MCF 10A (cell line): ENCODE results near the gene PHACTR3. TPM values are rescaled to one million over a fixed set of nuclear protein-coding genes. Genes with fewer than 3 reads are reported as not detected.
A peak's percentile ranks its signal among the peaks of the same experiment; 100 is the strongest.

Experiments
- BruUV-seq: library from RNA; stranded (reverse); fragments of 400-500 nt; replicated peaks from 2 replicates; lab custom pipeline; 2021; lab: Mats Ljungman, UMichigan
- CTCF ChIA-PET: fragments of 300-600 bp; sonication (Branson Sonifier 250); formaldehyde crosslinking; extraction: SDS; loops from one replicate; lab custom pipeline; 2021; ENCODE audit warnings: antibody characterized with exemption, inconsistent platforms; lab: Yijun Ruan, JAX
- POLR2A ChIA-PET: fragments of 300-600, 350-650 bp; sonication (Branson Sonifier 250); formaldehyde crosslinking; extraction: SDS; loops from one replicate; lab custom pipeline; 2020; ENCODE audit warnings: antibody characterized with exemption, inconsistent platforms; lab: Yijun Ruan, JAX
- DNase-seq: peaks from one replicate; pipeline ENCODE4 v3.0.0-alpha.2; 2018; ENCODE audit not compliant: unreplicated experiment
- H3K27ac Mint-ChIP-seq: one replicate; pipeline ENCODE4 v1.8.0; 2022; ENCODE audit warnings: mild to moderate bottlenecking, low read depth, mixed read lengths; ENCODE audit not compliant: unreplicated experiment
- H3K27me3 Mint-ChIP-seq: one replicate; pipeline ENCODE4 v1.8.0; 2022; ENCODE audit warnings: mixed read lengths; ENCODE audit not compliant: insufficient read depth, unreplicated experiment
- H3K36me3 Mint-ChIP-seq: one replicate; pipeline ENCODE4 v1.8.0; 2022; ENCODE audit warnings: mild to moderate bottlenecking, moderate library complexity, mixed read lengths; ENCODE audit not compliant: insufficient read depth, unreplicated experiment
- H3K4me1 Mint-ChIP-seq: one replicate; pipeline ENCODE4 v1.8.0; 2022; ENCODE audit warnings: mixed read lengths; ENCODE audit not compliant: insufficient read depth, unreplicated experiment
- H3K4me3 Mint-ChIP-seq: one replicate; pipeline ENCODE4 v1.8.0; 2022; ENCODE audit warnings: mild to moderate bottlenecking, moderate library complexity, mixed read lengths; ENCODE audit not compliant: unreplicated experiment
- H3K9me3 Mint-ChIP-seq: one replicate; pipeline ENCODE4 v1.8.0; 2022; ENCODE audit warnings: mixed read lengths; ENCODE audit not compliant: unreplicated experiment
- CTCF ChIP-seq: fragments of 200-600 bp; IDR thresholded peaks from one replicate; pipeline ENCODE4 v1.8.0; 2022; ENCODE audit warnings: antibody characterized with exemption, mild to moderate bottlenecking; ENCODE audit not compliant: unreplicated experiment
- intact Hi-C: fragments of 100-400 bp; cut with micrococcal nuclease; formaldehyde crosslinking; loops from 2 replicates; pipeline ENCODE4 v1.14.1; 2022
- total RNA-seq: library from RNA; stranded (reverse); gene quantifications from 2 replicates; pipeline ENCODE4 v1.2.3, GENCODE V29; 2022

PHACTR3 gene
- total RNA-seq, 1 experiment from 2014 or later = 22.8 TPM

GRCh38 chr20:59786801-59787537, 182.6 kb downstream of the PHACTR3 start:
- Mint-ChIP-seq H3K9me3 (no peaks in the 10 kb centered on the region), H3K4me3 (no peak overlapping the region), H3K36me3 (no peaks in the 10 kb centered on the region), H3K27ac (peak overlapping the region; percentile 52), H3K4me1 (peaks cover 29% of the 10 kb centered on the region), H3K27me3 (no peaks in the 10 kb centered on the region)
- intact Hi-C loops = no loop called here
- POLR2A ChIA-PET = interaction anchor here (0.9 to 1.9 kb wide), 4 partner anchors 37 to 154 kb away, joined by 3 to 9 read pairs (median 4); partner anchors contain the start of genes FAM217B and PPP1R3D
- DNase-seq = no peak
- no peak for TF ChIP-seq CTCF
- no TSS peak for BruUV-seq
- CTCF ChIA-PET = interaction anchor here (0.7 to 14.6 kb wide), 4 partner anchors 17 to 168 kb away, joined by 4 to 929 read pairs (median 64); no protein-coding TSS in a partner anchor

GRCh38 chr20:59787538-59787890, 183.2 kb downstream of the PHACTR3 start:
- BruUV-seq = no TSS peak
- Mint-ChIP-seq H3K9me3 (no peaks in the 10 kb centered on the region), H3K27me3 (no peaks in the 10 kb centered on the region), H3K4me1 (peaks cover 29% of the 10 kb centered on the region), H3K4me3 (no peak overlapping the region), H3K27ac (no peak overlapping the region), H3K36me3 (no peaks in the 10 kb centered on the region)
- DNase-seq = no peak
- ChIA-PET CTCF (interaction anchor here (1.2 to 14.6 kb wide), 3 partner anchors 17 to 55 kb away, joined by 3 to 929 read pairs (median 124); no protein-coding TSS in a partner anchor), POLR2A (interaction anchor here (0.9 to 1.9 kb wide), 4 partner anchors 36 to 153 kb away, joined by 3 to 9 read pairs (median 4); partner anchors contain the start of genes FAM217B and PPP1R3D)
- intact Hi-C loops = no loop called here
- no peak for TF ChIP-seq CTCF

DNA sequence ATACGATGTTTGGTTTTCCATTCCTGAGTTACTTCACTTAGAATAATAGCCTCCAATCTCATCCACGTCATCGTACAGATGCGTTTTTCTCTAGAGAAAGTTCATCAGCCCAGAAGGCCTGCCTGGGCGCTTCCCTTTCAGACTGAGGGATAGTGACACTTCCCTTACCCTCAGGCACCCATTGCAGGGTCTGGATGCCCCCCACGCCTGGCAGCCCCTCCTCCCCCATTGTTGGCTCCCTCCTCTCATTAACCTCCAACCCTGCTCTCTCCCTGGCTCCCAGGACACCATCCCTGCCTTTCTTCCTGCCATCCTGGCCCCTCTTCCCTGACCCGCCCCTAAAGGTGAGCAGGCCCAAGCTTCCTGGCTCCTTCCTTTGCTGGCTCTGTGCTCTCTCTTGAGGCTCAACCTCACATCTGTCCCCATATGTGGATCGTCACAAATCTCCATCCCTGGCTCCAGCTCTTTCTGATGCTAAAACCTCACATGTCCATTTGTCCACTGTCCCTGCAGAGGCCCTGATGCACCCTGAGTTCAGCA, 183.9 kb downstream of the PHACTR3 start:
- Mint-ChIP-seq H3K27me3 (no peaks in the 10 kb centered on the region), H3K9me3 (no peaks in the 10 kb centered on the region), H3K4me1 (peaks cover 29% of the 10 kb centered on the region), H3K36me3 (no peaks in the 10 kb centered on the region), H3K4me3 (no peak overlapping the region), H3K27ac (no peak overlapping the region)
- TF ChIP-seq CTCF = no peak
- ChIA-PET POLR2A (interaction anchor here (0.9 to 1.1 kb wide), 2 partner anchors 57 to 61 kb away, joined by 3 to 4 read pairs; no protein-coding TSS in a partner anchor), CTCF (interaction anchor here (1.2 to 14.6 kb wide), 4 partner anchors 18 to 228 kb away, joined by 3 to 929 read pairs (median 64); no protein-coding TSS in a partner anchor)
- DNase-seq = no peak
- intact Hi-C loops = no loop called here
- no TSS peak for BruUV-seq

GRCh38 chr20:59788811-59789397, 184.6 kb downstream of the PHACTR3 start:
- peaks cover 29% of the 10 kb centered on the region for H3K4me1 Mint-ChIP-seq
- no peaks in the 10 kb centered on the region for H3K27me3 Mint-ChIP-seq
- H3K4me3 Mint-ChIP-seq = no peak overlapping the region
- no peak overlapping the region for H3K27ac Mint-ChIP-seq
- no peak for TF ChIP-seq CTCF
- no TSS peak for BruUV-seq
- ChIA-PET POLR2A (interaction anchor here (0.8 to 0.9 kb wide), 2 partner anchors 61 to 151 kb away, joined by 3 read pairs; partner anchors contain the start of genes FAM217B and PPP1R3D), CTCF (interaction anchor here (1.2 to 14.6 kb wide), 3 partner anchors 19 to 228 kb away, joined by 4 to 929 read pairs (median 124); no protein-coding TSS in a partner anchor)
- H3K9me3 Mint-ChIP-seq = no peaks in the 10 kb centered on the region
- no peaks in the 10 kb centered on the region for H3K36me3 Mint-ChIP-seq
- DNase-seq = no peak
- intact Hi-C loops = no loop called here
